ENCODE measurements around the gene PPP1R15B.

PPP1R15B gene

GRCh38 chr1:204454476-204454875 lies 42.9 kb upstream of the PPP1R15B start:
- no peak for TF ChIP-seq FOXM1 (IDR thresholded peaks at IDR 0.05; ENCODE audit: borderline replicate concordance, low read depth)
- no peak for TF ChIP-seq ZBTB7A (IDR thresholded peaks at IDR 0.05; ENCODE audit: low read depth)
- TF ChIP-seq TEAD4 (IDR thresholded peaks at IDR 0.05) = no peak
- TF ChIP-seq CEBPB (IDR thresholded peaks at IDR 0.05) = no peak
- TF ChIP-seq USF1 (IDR thresholded peaks at IDR 0.05) = no peak
- no peak for TF ChIP-seq TCF12 (IDR thresholded peaks at IDR 0.05; ENCODE audit: low read depth)
- no peak for TF ChIP-seq CREB1 (IDR thresholded peaks at IDR 0.05; ENCODE audit: low read depth)
- TF ChIP-seq EGR1 (IDR thresholded peaks at IDR 0.05) = no peak
- no peak for TF ChIP-seq REST (IDR thresholded peaks at IDR 0.05; ENCODE audit: low read depth)
- no peak for TF ChIP-seq RAD21 (IDR thresholded peaks at IDR 0.05; ENCODE audit: low read depth)
- TF ChIP-seq NFIC (IDR thresholded peaks at IDR 0.05) = no peak
- TF ChIP-seq TAF1 (IDR thresholded peaks at IDR 0.05; ENCODE audit: low read depth) = no peak
- TF ChIP-seq MAX (IDR thresholded peaks at IDR 0.05) = no peak
- TF ChIP-seq YY1 (IDR thresholded peaks at IDR 0.05; ENCODE audit: low read depth) = no peak

GRCh38 chr1:204453141-204453772 lies 41.6 kb upstream of the PPP1R15B start:
- TF ChIP-seq USF1 (IDR thresholded peaks at IDR 0.05) (no peak), REST (IDR thresholded peaks at IDR 0.05; ENCODE audit: low read depth) (no peak), TCF12 (IDR thresholded peaks at IDR 0.05; ENCODE audit: low read depth) (no peak), EP300 (IDR thresholded peaks at IDR 0.05; ENCODE audit: borderline replicate concordance) (no peak), ZBTB7A (IDR thresholded peaks at IDR 0.05; ENCODE audit: low read depth) (no peak), CEBPB (IDR thresholded peaks at IDR 0.05) (no peak), FOXM1 (IDR thresholded peaks at IDR 0.05; ENCODE audit: borderline replicate concordance, low read depth) (no peak), TAF1 (IDR thresholded peaks at IDR 0.05; ENCODE audit: low read depth) (no peak), CREB1 (IDR thresholded peaks at IDR 0.05; ENCODE audit: low read depth) (no peak), EGR1 (IDR thresholded peaks at IDR 0.05) (no peak), NFIC (IDR thresholded peaks at IDR 0.05) (no peak), RAD21 (IDR thresholded peaks at IDR 0.05; ENCODE audit: low read depth) (no peak)

GRCh38 chr1:204451352-204452124 lies 39.9 kb upstream of the PPP1R15B start:
- TF ChIP-seq TCF12 (IDR thresholded peaks at IDR 0.05; ENCODE audit: low read depth) (no peak), FOXM1 (IDR thresholded peaks at IDR 0.05; ENCODE audit: borderline replicate concordance, low read depth) (no peak), REST (IDR thresholded peaks at IDR 0.05; ENCODE audit: low read depth) (no peak), YY1 (IDR thresholded peaks at IDR 0.05; ENCODE audit: low read depth) (no peak), RAD21 (IDR thresholded peaks at IDR 0.05; ENCODE audit: low read depth) (no peak), TEAD4 (IDR thresholded peaks at IDR 0.05) (no peak), CREB1 (IDR thresholded peaks at IDR 0.05; ENCODE audit: low read depth) (no peak), NFIC (IDR thresholded peaks at IDR 0.05) (no peak), ZBTB7A (IDR thresholded peaks at IDR 0.05; ENCODE audit: low read depth) (no peak), EGR1 (IDR thresholded peaks at IDR 0.05) (no peak)

Measured in Ishikawa (cell line).